Measurements from ENCODE around the gene KDM4B.
"Not testable (repeated sequence)": the region's sequence is repeated elsewhere in the genome, so short reads cannot be mapped to it uniquely, and the experiment has no call there.

KDM4B gene

DNA sequence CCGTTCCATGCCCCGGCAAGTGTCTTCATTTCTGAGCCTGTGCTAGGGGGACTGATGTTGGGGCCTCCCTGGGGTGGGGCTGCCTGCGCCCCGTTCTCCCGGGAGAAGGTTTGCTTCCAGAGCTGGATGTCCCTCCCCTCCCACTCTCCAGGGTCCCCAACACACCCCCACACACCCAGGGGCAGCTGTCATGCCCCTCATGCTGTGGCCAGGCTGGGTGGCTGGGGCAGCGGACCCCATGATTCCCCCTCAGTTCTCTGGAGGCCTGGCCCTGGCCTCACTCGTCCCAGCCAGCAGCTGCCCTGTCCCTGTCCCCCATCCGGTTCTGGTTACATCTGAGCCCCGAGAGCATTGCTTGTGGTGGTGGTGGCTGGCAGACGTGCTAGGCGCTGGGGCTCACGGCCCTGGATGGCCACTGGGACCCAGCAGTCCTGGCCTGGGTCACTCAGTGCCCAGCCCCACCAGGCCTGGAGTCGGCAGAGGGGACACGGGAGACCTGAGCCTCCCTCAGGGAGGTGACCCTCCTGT, 184.8 kb downstream of the KDM4B start:
- Histone ChIP-seq H3K4me3 (ENCODE audit: low read depth in 1 of 2, low read length in 2 of 2) (no peak overlapping the region), H3K9me3 (ENCODE audit: control insufficient read depth in 1 of 2, low read length in 2 of 2) (no peaks in the 10 kb centered on the region), H3K27me3 (ENCODE audit: control insufficient read depth in 1 of 2, insufficient read depth in 2 of 2, low read length in 2 of 2) (no peaks in the 10 kb centered on the region), H3K9ac (ENCODE audit: low read depth in 1 of 2, low read length in 2 of 2) (no peak overlapping the region), H3K27ac (ENCODE audit: low read depth, low read length) (no peak overlapping the region), H3K4me1 (ENCODE audit: control insufficient read depth in 1 of 2, insufficient read depth in 2 of 2, low read length in 2 of 2) (no peaks in the 10 kb centered on the region), H3K36me3 (ENCODE audit: control insufficient read depth in 1 of 2, insufficient read depth in 2 of 2, low read length in 2 of 2) (peaks cover 0 to 15% of the 10 kb centered on the region in 2 donors)

DNA sequence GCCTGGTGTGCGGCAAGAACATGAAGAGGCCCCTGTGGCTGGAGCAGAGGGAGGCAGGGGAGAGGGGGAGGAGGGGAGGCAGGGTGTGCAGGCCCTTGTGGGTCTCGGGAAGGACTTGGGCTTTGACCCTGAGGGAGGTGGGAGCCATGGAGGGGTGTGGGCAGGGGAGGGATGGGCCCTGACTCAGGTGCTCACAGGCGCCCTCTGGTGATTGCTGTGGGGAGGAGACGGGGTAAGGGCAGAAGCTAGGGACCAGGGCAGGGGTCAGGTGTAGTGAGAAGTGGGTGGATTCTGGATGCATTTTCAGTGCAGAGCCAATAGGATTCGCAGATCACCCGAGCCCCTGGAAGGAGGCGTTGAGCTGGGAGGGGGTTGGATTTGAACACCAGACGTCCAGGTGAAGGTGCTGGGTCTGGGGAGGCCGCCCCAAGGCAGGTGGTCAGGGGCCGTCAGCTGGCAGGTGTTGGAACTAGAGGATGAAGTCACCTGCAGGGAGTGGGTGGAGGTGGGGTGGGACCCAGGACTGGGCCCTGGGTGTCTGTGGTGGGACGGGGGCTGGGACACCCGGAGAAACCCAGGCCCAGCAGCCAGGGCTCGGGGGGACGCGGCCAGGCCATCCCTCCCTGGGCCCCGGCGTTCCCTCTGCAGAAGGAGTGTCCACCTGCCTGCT, 185.4 kb downstream of the KDM4B start:
- Histone ChIP-seq H3K36me3 (ENCODE audit: control insufficient read depth in 1 of 2, insufficient read depth in 2 of 2, low read length in 2 of 2) (peaks cover 0 to 9% of the 10 kb centered on the region in 2 donors), H3K27me3 (ENCODE audit: control insufficient read depth in 1 of 2, insufficient read depth in 2 of 2, low read length in 2 of 2) (no peaks in the 10 kb centered on the region), H3K4me3 (ENCODE audit: low read depth in 1 of 2, low read length in 2 of 2) (no peak overlapping the region), H3K27ac (ENCODE audit: low read depth, low read length) (no peak overlapping the region), H3K4me1 (ENCODE audit: control insufficient read depth in 1 of 2, insufficient read depth in 2 of 2, low read length in 2 of 2) (no peaks in the 10 kb centered on the region), H3K9ac (ENCODE audit: low read depth in 1 of 2, low read length in 2 of 2) (no peak overlapping the region), H3K9me3 (ENCODE audit: control insufficient read depth in 1 of 2, low read length in 2 of 2) (no peaks in the 10 kb centered on the region)

GRCh38 chr19:5154799-5155426, 186.0 kb downstream of the KDM4B start:
- H3K27me3 ChIP-seq (ENCODE audit: control insufficient read depth in 1 of 2, insufficient read depth in 2 of 2, low read length in 2 of 2): no peaks in the 10 kb centered on the region
- H3K4me3 ChIP-seq (ENCODE audit: low read depth in 1 of 2, low read length in 2 of 2): no peak overlapping the region
- H3K9me3 ChIP-seq (ENCODE audit: control insufficient read depth in 1 of 2, low read length in 2 of 2): no peaks in the 10 kb centered on the region
- H3K27ac ChIP-seq (ENCODE audit: low read depth, low read length): no peak overlapping the region
- no peak overlapping the region for H3K9ac ChIP-seq (ENCODE audit: low read depth in 1 of 2, low read length in 2 of 2)
- H3K36me3 ChIP-seq (ENCODE audit: control insufficient read depth in 1 of 2, insufficient read depth in 2 of 2, low read length in 2 of 2): peaks cover 0 to 6% of the 10 kb centered on the region in 2 donors
- no peaks in the 10 kb centered on the region for H3K4me1 ChIP-seq (ENCODE audit: control insufficient read depth in 1 of 2, insufficient read depth in 2 of 2, low read length in 2 of 2)

DNA sequence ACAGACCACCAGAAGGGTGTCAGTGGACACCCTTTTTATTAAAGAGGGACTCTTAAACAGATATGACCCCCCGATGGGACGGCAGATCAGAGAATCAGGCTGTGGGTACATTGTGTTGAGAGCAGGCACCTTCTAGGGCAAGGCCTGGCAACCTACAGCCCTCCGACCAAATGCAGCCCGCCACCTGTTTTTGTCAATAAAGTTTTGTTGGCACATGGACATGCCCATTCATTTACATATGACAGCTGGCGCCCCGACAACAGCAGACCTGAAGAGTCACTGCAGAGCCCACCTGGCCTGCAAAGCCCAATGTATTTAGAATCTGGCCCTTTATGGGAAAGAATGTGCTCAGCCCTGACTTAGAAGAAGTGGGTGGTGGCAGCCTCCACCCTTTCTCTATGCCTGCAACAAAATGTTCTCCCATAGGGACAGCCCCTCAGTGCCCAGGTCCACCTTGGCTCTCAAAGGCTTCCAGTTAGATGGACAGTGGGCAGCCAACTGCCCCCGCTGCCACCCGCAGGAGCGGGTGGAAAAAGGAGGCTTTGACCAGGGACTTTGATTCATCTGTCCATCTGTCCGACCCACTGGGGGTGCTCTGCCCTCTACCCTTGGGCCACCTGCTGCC, 186.8 kb downstream of the KDM4B start:
- H3K36me3 ChIP-seq (ENCODE audit: control insufficient read depth in 1 of 2, insufficient read depth in 2 of 2, low read length in 2 of 2): no peaks in the 10 kb centered on the region
- H3K4me3 ChIP-seq (ENCODE audit: low read depth in 1 of 2, low read length in 2 of 2): no peak overlapping the region
- no peak overlapping the region for H3K9ac ChIP-seq (ENCODE audit: low read depth in 1 of 2, low read length in 2 of 2)
- no peaks in the 10 kb centered on the region for H3K4me1 ChIP-seq (ENCODE audit: control insufficient read depth in 1 of 2, insufficient read depth in 2 of 2, low read length in 2 of 2)
- no peak overlapping the region for H3K27ac ChIP-seq (ENCODE audit: low read depth, low read length)
- H3K9me3 ChIP-seq (ENCODE audit: control insufficient read depth in 1 of 2, low read length in 2 of 2): no peaks in the 10 kb centered on the region
- H3K27me3 ChIP-seq (ENCODE audit: control insufficient read depth in 1 of 2, insufficient read depth in 2 of 2, low read length in 2 of 2): no peaks in the 10 kb centered on the region

DNA sequence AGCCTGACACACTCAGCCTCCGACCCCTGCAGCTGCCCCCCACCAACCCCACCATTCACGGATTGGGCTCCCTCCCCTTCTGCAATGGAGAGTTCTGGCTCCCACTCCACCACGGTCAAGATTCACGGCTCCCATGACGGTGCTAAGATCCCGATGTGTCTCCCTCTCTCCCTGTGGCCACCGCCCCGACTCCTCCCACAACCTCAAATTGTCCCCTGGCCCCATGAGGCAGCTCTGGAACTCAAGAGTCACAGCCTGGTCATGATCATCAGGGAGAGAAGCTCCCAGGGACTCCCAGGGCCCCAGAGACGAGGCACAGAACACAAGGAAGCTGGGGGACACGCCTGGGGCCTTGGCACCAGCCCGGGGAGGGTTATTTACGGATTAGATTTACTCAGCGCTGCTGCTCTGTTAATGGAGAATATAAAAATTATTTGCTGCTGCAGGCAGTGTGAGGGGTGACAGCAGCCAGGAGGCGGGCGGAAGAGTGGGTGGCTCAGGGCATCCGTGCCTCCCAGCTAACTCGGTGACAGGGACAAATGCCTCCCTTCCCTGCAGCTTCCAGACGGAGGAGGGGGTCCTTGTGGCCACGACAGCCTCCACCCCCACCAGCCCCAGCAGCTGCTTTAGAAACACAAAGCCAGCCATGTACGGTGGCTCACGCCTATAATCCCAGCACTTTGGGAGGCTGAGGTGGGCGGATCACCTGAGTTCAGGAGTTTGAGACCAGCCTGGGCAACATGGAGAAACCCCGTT, 187.5 kb downstream of the KDM4B start:
- H3K9ac ChIP-seq (ENCODE audit: low read depth in 1 of 2, low read length in 2 of 2): no peak overlapping the region
- no peaks in the 10 kb centered on the region for H3K27me3 ChIP-seq (ENCODE audit: control insufficient read depth in 1 of 2, insufficient read depth in 2 of 2, low read length in 2 of 2)
- H3K27ac ChIP-seq (ENCODE audit: low read depth, low read length): no peak overlapping the region
- no peaks in the 10 kb centered on the region for H3K9me3 ChIP-seq (ENCODE audit: control insufficient read depth in 1 of 2, low read length in 2 of 2)
- no peak overlapping the region for H3K4me3 ChIP-seq (ENCODE audit: low read depth in 1 of 2, low read length in 2 of 2)
- H3K4me1 ChIP-seq (ENCODE audit: control insufficient read depth in 1 of 2, insufficient read depth in 2 of 2, low read length in 2 of 2): no peaks in the 10 kb centered on the region
- no peaks in the 10 kb centered on the region for H3K36me3 ChIP-seq (ENCODE audit: control insufficient read depth in 1 of 2, insufficient read depth in 2 of 2, low read length in 2 of 2)

DNA sequence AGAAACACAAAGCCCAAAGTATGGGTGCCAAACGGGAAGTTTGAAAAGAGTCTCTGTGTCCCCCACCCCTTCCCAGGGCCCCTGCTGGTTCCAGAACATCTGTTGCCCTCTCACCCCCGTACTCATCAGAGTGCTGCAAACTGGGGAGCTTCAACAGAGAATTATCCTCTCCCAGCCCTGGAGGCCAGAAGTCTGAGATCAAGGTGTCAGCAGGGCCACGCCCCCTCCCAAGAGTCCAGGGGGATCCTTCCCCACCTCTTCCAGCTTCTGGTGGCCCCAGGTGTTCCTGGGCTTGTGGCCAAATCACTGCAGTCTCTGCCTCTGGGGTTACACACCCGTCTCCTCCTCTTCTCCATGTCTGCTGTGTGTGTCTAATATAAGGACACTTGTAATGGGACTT, 188.3 kb downstream of the KDM4B start:
- no peak overlapping the region for H3K4me3 ChIP-seq (ENCODE audit: low read depth in 1 of 2, low read length in 2 of 2)
- no peaks in the 10 kb centered on the region for H3K36me3 ChIP-seq (ENCODE audit: control insufficient read depth in 1 of 2, insufficient read depth in 2 of 2, low read length in 2 of 2)
- H3K27ac ChIP-seq (ENCODE audit: low read depth, low read length): no peak overlapping the region
- no peaks in the 10 kb centered on the region for H3K9me3 ChIP-seq (ENCODE audit: control insufficient read depth in 1 of 2, low read length in 2 of 2)
- no peaks in the 10 kb centered on the region for H3K4me1 ChIP-seq (ENCODE audit: control insufficient read depth in 1 of 2, insufficient read depth in 2 of 2, low read length in 2 of 2)
- no peak overlapping the region for H3K9ac ChIP-seq (ENCODE audit: low read depth in 1 of 2, low read length in 2 of 2)
- H3K27me3 ChIP-seq (ENCODE audit: control insufficient read depth in 1 of 2, insufficient read depth in 2 of 2, low read length in 2 of 2): no peaks in the 10 kb centered on the region

DNA sequence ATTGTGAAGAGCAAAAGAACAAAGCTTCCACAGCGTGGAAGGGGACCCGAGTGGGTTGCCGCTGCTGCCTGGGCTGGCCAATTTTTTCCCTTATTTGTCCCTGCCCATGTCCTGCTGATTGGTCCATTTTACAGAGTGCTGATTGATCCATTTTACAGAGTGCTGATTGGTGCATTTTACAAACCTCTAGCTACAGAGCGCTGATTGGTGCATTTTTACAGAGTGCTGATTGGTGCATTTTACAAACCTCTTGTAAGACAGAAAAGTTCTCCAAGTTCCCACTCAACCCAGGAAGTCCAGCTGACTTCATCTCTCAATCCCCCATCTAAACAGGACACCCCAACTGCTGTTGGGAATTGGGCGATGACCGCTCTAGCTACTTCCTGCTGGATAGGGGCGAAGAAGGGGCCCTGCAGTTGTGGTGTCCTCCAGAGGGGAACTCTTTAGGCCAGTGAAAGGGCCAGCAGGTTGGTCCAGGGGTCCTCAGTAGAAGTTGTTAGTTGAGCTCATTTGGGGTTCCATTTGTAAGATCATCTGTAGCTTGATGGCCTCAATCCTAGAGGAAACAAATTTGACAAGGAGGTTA, 189.7 kb downstream of the KDM4B start:
- H3K9me3 ChIP-seq (ENCODE audit: control insufficient read depth in 1 of 2, low read length in 2 of 2); H3K4me1 ChIP-seq (ENCODE audit: control insufficient read depth in 1 of 2, insufficient read depth in 2 of 2, low read length in 2 of 2); H3K4me3 ChIP-seq (ENCODE audit: low read depth in 1 of 2, low read length in 2 of 2); H3K9ac ChIP-seq (ENCODE audit: low read depth in 1 of 2, low read length in 2 of 2); H3K27ac ChIP-seq (ENCODE audit: low read depth, low read length); H3K36me3 ChIP-seq (ENCODE audit: control insufficient read depth in 1 of 2, insufficient read depth in 2 of 2, low read length in 2 of 2); H3K27me3 ChIP-seq (ENCODE audit: control insufficient read depth in 1 of 2, insufficient read depth in 2 of 2, low read length in 2 of 2): not testable (repeated sequence)

- not testable (repeated sequence) for H3K4me1 ChIP-seq (ENCODE audit: control insufficient read depth in 1 of 2, insufficient read depth in 2 of 2, low read length in 2 of 2); H3K9me3 ChIP-seq (ENCODE audit: control insufficient read depth in 1 of 2, low read length in 2 of 2); H3K27me3 ChIP-seq (ENCODE audit: control insufficient read depth in 1 of 2, insufficient read depth in 2 of 2, low read length in 2 of 2)
Measured at GRCh38 chr19:5160158-5160795, 191.4 kb downstream of the KDM4B start.

DNA sequence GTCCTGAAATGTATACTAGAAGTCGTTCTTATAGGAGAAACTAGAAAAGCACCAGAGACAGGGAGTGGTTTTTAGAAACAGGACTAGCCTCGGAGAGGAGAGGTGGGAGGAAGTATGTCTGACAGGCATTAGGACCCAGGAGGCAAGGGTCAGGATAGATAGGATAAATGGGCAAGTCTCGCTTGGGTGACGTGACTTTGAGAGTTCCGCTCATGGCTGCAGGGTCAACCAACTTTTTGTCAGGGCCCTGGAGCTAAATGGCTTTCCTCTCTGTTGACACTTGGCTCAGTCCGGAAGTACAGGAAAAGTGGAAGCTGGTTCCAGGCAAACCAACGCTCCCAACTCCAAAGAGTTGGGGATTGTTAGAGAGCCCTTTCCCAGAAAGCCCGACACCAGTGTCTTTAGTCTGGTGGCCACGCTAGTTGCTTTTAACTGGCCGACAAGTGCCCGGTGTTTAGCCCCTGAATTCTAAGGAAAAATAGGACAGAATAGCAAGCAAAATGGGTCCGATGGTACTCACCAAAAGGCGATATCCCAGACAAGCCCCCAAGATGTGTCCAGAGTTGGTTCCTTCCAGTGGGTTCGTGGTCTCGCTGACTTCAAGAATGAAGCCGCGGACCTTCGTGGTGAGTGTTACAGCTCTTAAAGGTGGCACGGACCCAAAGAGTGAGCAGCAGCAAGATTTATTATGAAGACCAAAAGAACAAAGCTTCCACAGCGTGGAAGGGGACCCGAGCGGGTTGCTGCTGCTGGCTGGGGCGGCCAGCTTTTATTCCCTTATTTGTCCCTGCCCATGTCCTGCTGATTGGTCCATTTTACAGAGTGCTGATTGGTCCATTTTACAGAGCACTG, 196.2 kb downstream of the KDM4B start:
- not testable (repeated sequence) for H3K27me3 ChIP-seq (ENCODE audit: control insufficient read depth in 1 of 2, insufficient read depth in 2 of 2, low read length in 2 of 2); H3K4me3 ChIP-seq (ENCODE audit: low read depth in 1 of 2, low read length in 2 of 2); H3K9me3 ChIP-seq (ENCODE audit: control insufficient read depth in 1 of 2, low read length in 2 of 2); H3K27ac ChIP-seq (ENCODE audit: low read depth, low read length); H3K4me1 ChIP-seq (ENCODE audit: control insufficient read depth in 1 of 2, insufficient read depth in 2 of 2, low read length in 2 of 2); H3K36me3 ChIP-seq (ENCODE audit: control insufficient read depth in 1 of 2, insufficient read depth in 2 of 2, low read length in 2 of 2); H3K9ac ChIP-seq (ENCODE audit: low read depth in 1 of 2, low read length in 2 of 2)

More at GRCh38 chr19:5160158-5160795, 191.4 kb downstream of the KDM4B start:
- H3K4me3 ChIP-seq (ENCODE audit: low read depth in 1 of 2, low read length in 2 of 2); H3K27ac ChIP-seq (ENCODE audit: low read depth, low read length); H3K9ac ChIP-seq (ENCODE audit: low read depth in 1 of 2, low read length in 2 of 2); H3K36me3 ChIP-seq (ENCODE audit: control insufficient read depth in 1 of 2, insufficient read depth in 2 of 2, low read length in 2 of 2): not testable (repeated sequence)

Data from duodenal mucosa (tissue), 2 donors.